ENCODE measurements around the gene TMOD1.
"Not testable (repeated sequence)": the region's sequence is repeated elsewhere in the genome, so short reads cannot be mapped to it uniquely, and the experiment has no call there.

Gene TMOD1

DNA sequence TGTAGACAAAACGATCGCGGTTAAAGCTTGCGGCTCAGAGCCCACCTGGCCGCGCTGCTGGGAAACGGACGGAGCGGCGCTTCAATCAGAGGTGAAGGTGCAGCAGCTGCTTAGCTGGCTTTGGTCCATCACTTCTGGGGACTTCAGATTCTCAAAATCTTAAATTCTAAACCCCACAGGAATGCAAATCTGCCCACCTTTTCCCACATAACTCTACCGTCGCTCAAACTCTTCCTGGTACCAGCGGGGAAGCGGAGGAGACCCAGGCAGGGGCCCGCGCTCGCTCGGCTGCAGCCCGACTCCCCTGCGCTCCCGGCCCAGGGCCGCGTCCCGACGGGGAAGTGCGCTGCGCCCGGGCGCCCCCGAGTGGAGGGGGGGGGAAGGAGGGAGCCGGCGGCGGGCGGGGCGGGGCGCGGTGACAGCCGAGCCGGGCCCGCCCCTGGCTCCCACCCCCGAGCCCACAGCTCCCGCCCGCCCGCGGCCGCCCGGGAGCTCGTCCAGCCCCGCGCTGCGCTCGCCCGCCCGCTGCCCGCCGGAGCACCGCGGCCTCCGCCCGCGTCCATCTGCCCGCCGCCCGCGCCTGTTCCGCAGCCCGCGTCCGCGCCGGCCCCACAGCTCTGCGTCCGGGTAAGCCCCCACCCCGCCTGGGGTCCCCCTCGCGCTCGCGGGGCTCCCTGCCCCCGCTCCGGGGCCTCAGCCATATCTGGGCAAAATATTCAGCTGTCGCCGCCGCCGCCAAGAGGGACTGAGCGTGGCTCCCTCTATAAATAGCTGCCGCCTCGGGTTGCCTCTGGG lies at the start of gene TMOD1:
TSS of gene TMOD1 (plus strand) at position 490 of the 795 bp plus-strand sequence. CDS start 22,523 bp downstream, outside the sequence.
- DNase-seq (ENCODE audit: low read depth in 2 of 2): peak in 1 of 2 donors; percentile 30

DNA sequence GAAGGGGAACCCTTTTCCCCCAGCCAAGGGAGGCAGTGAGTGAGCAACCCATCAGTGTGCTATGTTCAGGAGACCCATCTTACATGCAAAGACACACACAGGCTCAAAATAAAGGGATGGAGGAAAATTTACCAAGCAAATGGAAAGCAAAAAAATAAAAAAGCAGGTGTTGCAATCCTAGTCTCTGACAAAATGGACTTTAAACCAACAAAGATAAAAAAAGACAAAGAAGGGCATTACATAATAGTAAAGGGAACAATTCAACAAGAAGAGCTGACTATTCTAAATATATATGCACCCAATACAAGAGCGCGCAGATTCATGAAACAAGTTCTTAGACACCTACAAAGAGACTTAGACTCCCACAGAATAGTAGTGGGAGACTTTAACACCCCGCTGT lies 47.9 kb upstream of the TMOD1 start:
- not testable (repeated sequence) for DNase-seq (ENCODE audit: low read depth in 2 of 2)

DNA sequence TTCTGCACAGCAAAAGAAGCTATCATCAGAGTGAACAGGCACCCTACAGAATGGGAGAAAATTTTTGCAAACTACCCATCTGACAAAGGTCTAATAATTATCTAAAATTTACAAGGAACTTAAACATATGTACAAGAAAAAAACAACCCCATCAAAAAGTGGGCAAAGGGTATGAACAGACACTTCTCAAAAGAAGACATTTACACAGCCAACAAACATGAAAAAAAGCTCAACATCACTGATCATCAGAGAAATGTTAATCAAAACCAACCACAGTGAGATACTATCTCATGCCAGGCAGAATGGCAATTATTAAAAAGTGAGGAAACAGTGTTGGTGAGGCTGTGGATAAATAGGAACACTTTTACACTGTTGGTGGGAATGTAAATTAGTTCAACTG lies 44.6 kb upstream of the TMOD1 start:
- not testable (repeated sequence) for DNase-seq (ENCODE audit: low read depth in 2 of 2)

DNA sequence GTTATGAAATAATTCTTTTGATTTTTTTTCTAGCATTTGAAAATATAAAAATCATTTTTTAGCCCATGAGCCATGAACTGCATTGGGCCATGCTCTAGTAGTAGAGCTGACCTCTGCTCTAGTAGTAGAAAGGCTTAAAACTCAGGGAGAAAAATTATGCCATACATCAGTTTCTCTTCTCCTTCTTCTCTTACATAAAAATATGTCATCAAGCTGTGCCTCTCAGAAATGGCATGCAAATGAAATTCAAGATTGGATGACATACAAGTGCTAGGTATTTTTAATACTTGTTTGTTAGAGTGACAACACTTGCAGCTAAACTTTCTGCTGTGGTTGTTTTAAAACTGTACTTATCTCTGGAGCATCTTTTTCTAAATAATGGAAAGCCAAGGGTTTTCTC lies 42.1 kb upstream of the TMOD1 start:
- no peak for DNase-seq (ENCODE audit: low read depth in 2 of 2)

DNA sequence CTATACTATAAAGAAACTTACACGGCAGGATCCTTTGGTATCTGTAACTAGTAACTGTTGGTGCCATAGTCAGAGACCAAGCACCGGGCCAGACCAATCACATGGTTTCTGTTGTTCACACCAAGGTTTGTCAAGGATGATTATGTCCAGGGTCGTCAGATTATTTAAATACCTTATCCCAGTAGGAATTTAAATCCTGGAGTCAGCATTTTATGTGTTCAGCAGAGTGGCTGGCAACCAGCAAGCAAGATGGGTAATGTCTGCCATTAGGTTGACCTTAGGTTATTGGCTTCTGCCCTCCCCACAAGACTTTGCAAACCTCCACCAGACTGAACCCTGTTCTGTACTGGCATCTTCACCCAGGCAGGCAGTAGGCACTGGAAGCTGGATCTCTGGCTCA lies 39.3 kb upstream of the TMOD1 start:
- no peak for DNase-seq (ENCODE audit: low read depth in 2 of 2)

DNA sequence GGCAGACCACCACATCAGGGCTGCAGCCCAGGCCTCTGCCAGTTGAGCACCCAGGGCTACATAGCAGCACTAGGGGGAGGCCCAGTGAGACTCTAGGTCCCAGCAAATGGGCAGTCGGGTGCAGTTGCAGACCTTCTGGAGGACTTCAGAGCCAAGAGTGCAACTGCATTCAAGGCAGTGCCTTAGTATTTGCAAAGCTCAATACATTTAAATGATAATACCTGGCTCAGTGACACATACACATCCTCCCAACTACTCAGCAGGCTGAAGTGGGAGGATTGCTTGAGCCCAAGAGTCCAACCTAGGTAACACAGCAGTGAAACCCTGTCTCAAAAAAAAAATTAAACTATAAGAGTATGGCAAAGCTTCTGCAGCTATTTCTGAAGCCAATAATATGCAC lies 38.6 kb upstream of the TMOD1 start:
- DNase-seq (ENCODE audit: low read depth in 2 of 2): no peak

DNA sequence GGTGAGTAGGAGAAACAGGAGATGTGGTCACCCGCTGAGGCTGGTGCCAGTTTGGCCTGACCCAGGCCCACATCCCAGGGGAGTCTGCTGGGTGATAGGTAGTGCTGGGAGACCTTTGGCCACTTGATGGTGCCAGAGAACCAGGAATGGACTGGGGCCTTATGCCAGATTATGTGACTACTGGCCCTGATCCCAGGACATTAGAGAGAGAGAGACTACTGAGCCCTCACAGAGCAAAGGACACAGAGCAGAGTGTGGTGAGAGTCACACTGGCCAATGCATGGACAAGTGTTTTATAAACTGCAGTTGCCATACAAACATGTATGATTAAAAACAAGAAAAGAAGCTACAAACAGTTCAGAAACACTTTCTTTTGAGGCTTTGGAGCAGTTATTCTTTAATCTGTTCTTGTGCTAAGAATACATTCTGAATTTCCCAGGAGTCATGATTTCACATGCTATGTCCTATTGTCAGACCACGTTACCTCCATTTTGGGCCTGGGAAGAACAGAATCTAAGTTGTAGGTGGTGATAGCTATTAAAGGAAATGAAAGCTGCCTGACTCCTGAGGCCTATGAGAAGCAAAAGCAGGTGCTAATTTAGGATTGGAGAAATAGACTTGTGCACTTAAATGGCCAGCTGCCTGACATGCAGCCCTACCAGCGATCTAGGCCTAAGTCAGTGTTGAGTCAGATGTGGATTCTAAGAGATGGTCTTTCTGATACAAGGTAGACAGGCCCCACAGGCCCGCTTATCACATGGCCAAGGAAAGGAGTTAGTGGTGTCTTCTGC lies 32.6 kb upstream of the TMOD1 start:
- no peak for DNase-seq (ENCODE audit: low read depth in 2 of 2)

DNA sequence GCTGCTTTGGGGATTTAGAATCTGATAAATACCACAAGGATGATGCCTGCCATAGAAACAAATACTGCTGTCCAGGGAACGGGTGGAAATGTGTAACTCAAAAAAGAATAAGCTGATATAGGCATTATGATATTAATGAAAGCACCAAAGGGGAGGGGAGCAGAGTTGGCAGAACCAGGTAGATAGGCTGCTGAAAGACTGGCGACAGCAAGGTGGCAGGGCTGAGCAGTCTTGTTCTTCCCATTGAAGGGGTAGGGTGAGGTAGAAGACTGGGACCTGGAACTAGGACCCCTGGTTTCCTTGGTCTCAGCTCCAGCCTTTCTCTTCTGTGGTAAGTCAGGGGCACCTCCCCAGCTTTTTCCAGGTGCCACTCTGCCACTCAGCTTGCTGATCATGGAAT lies 31.4 kb upstream of the TMOD1 start:
- no peak for DNase-seq (ENCODE audit: low read depth in 2 of 2)

DNA sequence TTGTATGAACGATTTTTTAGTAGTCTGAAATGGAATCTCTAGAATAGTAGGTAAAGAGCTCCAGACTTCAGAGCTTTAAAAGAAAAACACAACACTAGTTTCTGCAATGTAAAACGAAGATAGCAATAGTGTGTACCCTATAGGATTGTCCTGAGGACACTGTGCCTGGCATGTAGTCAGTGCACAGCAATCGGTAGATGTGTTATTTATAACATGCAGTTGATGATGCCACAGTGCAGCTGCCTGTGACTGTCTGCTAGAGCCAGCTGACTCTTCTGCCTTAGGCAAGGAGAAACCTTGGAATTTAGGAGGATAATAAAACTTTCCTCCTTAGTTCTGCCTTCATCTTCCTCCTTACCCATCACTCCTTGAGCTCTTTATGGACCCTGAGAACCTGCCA lies 27.7 kb upstream of the TMOD1 start:
- DNase-seq (ENCODE audit: low read depth in 2 of 2): no peak

DNA sequence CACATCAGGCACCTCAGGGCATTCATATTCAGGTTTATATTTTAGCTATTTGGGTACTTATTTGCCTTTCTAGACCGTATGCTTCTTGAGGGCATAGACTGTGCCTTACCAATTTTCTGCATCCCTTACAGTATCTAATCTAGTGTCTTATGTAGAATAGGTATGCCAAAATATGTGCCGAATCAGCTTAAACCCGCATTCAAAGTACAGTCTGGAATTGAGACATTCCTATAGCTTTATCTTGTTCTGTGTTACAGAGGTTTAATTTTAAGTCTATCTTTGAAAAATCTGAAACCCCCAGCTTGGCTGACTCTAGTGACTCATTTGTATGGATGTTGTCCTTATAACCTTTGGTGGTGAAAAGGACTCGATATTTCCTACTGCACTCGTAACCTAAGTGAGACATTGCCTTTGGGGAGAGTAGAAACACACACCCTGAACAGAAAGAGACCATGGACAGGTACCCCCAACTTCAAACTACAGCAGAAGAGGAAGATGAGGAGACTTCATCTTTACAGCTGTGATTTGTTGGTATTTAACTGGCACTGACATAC lies 27.0 kb upstream of the TMOD1 start:
- no peak for DNase-seq (ENCODE audit: low read depth in 2 of 2)

DNA sequence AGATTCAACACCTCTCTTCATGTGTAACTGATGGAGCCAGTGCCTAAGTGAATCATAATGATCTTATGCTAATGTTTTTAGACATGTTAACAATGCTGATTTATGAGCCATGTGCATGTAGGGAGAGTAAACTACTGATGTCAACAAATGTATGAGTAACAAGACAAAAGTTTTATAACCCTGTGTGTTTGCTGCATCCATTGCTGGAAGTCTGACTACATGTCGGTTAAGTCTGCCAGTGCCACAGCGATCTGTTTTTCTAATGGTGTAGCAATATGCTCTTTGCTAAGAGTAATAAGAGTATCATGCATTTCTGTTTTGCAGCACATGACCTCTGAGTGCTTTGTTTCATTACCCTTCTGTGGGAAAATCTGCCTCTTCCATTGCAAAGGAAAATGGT lies 26.4 kb upstream of the TMOD1 start:
- DNase-seq (ENCODE audit: low read depth in 2 of 2): no peak

DNA sequence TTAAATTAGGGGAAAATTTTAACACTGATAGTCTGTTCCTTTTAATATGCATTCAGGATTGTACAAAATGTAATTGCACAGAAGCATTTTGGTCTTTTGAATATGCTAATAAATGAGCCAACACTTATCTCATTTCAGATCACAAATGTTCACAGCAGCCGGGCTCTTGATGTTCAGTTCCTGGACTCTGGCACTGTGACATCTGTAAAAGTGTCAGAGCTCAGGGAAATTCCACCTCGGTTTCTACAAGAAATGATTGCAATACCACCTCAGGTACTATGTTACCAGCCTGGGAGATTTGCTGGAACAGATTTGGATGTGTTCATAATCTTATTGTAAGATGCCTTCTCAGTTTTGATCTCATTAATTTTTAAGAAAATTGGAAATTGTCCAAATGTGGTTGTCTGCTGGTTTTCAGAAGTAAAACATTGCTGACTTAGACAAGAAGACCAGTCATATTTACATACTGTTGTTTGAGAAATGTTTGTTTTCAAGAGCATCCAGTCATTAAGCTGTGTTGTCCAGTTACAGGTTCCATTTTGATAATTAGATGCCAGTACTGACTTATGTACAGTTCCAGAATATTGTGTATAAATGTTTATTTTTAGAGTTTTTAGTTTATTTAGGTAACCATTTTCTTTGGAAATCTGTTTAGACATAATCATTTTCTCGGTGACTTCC lies 23.0 kb upstream of the TMOD1 start:
- DNase-seq (ENCODE audit: low read depth in 2 of 2): no peak

DNA sequence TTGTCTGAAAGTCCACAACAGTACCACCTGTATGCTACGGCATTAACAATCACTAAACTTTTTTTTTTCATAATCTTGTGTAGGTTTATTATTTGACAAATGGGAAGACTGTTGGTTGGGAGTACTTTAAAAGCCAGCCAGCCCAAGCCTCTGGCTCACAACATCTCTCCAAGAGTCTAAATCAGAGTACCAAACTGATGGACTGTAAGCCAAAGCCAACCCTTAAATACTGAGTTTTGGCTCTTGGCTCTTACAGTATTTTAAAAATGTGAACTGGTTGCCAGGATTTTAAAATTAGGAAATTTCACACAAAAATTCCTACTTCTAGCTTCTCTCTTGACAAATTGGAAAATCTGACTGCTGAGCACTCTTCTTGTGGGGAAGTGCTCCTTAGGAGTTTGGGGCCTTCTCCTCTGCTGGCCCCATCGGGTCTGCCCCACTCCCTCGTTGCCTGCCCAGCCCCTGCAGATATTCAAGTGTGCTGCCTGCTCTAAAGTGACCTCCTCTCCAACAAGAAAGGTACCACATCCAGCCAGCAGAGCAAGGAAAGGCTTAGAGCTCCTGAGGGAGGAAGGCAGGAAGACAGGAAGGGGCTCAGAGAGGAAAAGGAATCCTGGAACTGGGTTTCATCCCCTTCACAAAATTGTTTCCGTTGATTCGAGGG lies 21.8 kb upstream of the TMOD1 start:
- no peak for DNase-seq (ENCODE audit: low read depth in 2 of 2)

DNA sequence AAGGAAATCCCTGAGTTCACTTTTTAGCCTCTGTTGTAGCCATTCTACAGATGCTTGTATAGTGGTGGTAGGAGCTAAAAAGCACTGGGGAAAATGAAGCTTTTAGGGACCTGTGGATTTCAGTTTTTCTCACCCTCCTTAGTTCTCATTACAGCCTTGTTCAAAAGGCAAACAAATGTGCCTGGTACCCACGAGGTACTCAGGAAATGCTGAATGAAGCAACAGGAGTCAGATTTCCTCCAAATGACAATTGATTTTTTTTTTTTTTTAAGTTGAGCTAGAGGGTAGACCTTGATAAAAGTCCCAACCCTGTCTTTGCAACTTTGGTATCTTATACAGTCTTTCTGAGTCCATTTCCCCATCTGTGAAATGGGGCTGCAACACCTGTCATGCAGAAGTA lies 21.3 kb upstream of the TMOD1 start:
- DNase-seq (ENCODE audit: low read depth in 2 of 2): no peak

DNA sequence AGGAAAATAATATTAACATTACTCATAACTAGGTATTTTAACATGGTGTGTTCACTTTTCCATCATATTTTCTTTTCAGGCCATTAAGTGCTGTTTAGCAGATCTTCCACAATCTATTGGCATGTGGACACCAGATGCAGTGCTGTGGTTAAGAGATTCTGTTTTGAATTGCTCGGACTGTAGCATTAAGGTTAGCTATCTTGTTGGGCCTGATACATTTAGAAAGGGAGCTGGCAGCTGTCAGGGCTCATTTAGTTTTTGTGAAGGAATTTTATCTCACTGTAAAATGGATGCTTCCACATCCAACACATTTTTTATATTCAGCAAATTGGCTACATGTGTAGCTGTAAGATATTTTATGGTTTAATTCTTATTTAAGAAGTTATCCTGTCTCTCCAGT lies 20.7 kb upstream of the TMOD1 start:
- DNase-seq (ENCODE audit: low read depth in 2 of 2): no peak

DNA sequence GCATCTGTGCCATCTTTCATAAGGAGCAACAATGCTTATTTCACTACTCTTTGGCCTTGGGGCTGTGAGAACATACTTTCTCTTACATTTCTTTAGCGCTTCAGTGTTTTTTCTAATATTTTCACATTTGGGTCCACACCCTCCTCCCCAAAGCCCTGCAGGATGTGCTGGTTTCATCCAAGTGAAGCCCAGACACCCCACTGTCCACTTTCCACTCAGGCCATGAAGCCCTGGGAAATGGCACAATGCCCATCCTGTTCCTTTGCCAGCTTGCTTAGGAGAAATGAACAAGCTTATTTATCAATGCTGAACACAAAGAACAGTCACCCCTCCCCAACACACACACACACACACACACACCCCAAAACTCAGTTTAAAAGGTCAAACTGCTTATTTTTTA lies 17.3 kb upstream of the TMOD1 start:
- no peak for DNase-seq (ENCODE audit: low read depth in 2 of 2)

DNA sequence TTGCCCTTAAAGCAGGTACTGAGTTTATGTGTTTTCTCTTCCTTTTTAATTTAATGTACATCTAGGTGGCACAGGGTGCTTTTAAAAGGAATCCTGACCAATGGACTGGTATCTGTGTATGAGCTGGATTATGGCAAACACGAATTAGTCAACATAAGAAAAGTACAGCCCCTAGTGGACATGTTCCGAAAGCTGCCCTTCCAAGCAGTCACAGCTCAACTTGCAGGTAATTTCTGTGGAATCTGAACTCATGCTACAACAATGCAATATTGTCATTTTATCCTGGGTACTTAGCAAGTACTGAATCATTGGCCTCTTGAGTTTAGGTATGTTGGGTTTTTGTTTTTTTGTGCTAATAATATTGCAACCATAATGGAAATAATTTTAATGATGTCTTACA lies 14.4 kb upstream of the TMOD1 start:
- no peak for DNase-seq (ENCODE audit: low read depth in 2 of 2)

DNA sequence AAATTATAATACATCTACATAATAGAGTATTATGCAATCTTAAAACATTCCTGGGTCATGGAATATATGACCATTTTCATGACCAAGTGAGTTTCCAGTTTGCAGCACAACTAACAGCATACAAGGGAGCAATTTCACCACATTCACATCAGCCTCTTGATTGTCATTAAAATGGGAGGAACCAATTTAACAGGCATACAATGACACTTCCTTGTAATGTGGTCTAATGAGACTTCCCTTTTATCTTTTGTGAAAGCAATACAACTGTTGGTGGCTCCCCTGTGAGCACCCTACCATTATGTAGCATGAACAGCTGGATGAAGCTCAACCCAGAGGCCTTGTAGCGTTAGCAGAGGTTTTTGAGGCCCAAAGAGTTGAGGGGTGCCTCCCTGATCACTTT lies 13.6 kb upstream of the TMOD1 start:
- DNase-seq (ENCODE audit: low read depth in 2 of 2): no peak

DNA sequence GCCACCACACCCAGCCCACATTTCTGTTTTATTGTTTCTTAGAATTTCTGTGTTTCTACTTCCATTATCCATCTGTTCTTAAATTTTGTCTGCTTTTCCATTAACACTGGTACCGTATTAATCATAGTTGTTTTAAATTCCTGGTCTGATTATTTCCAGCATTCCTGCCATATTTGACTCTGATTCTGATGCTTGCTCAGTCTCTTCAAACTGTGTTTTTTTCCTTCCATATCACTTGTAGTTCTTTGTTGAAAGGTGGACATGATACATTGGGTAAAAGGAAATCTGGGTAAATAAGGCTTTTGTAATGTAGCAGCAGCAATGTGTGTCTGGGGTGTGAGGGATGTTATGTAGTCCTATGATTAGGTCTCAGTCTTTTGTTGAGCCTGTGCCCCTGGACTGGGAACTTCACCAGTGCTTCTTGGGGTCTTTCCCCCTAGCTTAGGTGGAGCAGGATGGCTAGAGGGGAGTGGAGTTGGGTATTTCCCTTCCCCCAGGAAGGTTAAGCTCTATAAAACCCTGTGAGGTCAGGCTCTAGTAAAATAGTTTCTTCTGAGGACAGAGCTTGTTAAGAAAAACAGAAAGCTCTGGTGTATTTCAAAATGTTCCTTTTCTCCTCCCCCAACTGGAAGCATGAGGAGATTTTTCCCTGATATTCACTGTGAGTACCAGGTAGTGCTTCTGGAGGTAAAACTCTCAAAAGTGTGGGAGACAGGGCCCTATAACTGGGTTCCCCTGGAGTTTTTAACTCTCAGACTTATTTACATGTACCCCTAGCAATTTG lies 10.1 kb upstream of the TMOD1 start:
- DNase-seq (ENCODE audit: low read depth in 2 of 2): no peak

DNA sequence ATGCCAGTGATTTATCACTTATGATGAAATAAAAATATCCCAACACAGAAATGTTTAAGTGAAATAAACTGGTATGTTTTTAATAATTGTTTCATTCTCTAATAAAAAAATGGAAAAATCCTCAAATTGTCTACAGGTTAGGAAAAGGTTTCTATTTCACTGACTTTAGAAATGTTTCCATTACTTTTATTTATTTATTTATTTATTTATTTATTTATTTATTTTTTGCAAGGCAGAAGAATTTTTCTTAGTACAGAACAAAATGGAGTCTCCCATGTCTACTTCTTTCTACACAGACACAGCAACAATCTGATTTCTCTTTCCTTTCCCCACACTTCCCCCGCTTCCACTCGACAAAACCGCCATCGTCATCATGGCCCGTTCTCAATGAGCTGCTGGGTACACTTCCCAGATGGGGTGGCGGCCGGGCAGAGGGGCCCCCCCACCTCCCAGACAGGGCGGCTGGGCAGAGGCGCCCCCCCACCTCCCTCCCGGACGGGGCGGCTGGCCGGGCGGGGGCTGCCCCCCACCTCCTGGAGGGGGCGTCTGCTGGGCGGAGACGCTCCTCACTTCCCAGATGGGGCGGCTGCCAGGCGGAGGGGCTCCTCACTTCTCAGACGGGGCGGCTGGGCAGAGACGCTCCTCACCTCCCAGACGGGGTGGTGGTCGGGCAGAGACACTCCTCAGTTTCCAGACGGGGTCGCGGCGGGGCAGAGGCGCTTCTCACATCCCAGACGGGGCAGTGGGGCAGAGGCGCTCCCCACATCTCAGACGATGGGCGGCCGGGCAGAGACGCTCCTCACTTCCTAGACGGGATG lies 3.7 kb upstream of the TMOD1 start:
- not testable (repeated sequence) for DNase-seq (ENCODE audit: low read depth in 2 of 2)
